Gastrocnemius medialis (tissue), 4 donors: Measurements from ENCODE around the gene C11orf86. TPM values are rescaled to one million over a fixed set of nuclear protein-coding genes. Genes with fewer than 3 reads are reported as not detected.
A peak's percentile ranks its signal among the peaks of the same experiment; 100 is the strongest.
"Not testable (repeated sequence)": the region's sequence is repeated elsewhere in the genome, so short reads cannot be mapped to it uniquely, and the experiment has no call there.

ENCODE experiments used
- ATAC-seq, 2 donors: fragments of 150-250 bp; one replicate each; pipeline ENCODE4 v1.9.1; 2016
- DNase-seq, 2 donors: peaks; one replicate each; pipeline ENCODE4 v3.0.0-alpha.2; 2019
- H3K27ac ChIP-seq, 4 donors: fragments of 200-600 bp; sonication (generic); 1 replicate in 1 of 4; 2 replicates in 3 of 4; pipeline ENCODE4 v1.5.1; 2016 to 2018; ENCODE audit warnings: mild to moderate bottlenecking in 2 of 4, moderate library complexity in 1 of 4
- H3K27me3 ChIP-seq, 3 donors: fragments of 200-600 bp; sonication (generic) in 2 of 3; 1 replicate in 1 of 3; 2 replicates in 2 of 3; pipeline versions ENCODE4 v1.5.1 to v1.6.0; 2016 to 2019; ENCODE audit warnings: mild to moderate bottlenecking in 1 of 3, moderate library complexity in 1 of 3
- H3K36me3 ChIP-seq, 2 donors: fragments of 200-600 bp; sonication (generic) in 1 of 2; one replicate each; pipeline ENCODE4 v1.5.1; 2017 to 2018
- H3K4me1 ChIP-seq, 2 donors: fragments of 200-600 bp; sonication (generic) in 1 of 2; one replicate each; pipeline ENCODE4 v1.5.1; 2016 to 2017; ENCODE audit warnings: mild to moderate bottlenecking in 2 of 2
- H3K4me3 ChIP-seq, 4 donors: fragments of 200-600 bp; sonication (generic) in 3 of 4; 1 replicate in 1 of 4; 2 replicates in 3 of 4; pipeline ENCODE4 v1.5.1; 2016 to 2019; ENCODE audit warnings: mild to moderate bottlenecking in 2 of 4
- H3K9me3 ChIP-seq, 3 donors: fragments of 200-600 bp; sonication (generic) in 2 of 3; 1 replicate in 1 of 3; 2 replicates in 2 of 3; pipeline ENCODE4 v1.5.1; 2016 to 2019
- CTCF ChIP-seq, 5 experiments: fragments of 450-650 bp in 3 of 5; fragments of 200-600 bp in 2 of 5; sonication (generic) in 2 of 5; IDR thresholded peaks in 4 of 5; conservative IDR thresholded peaks in 1 of 5; 1 replicate in 4 of 5; 2 replicates in 1 of 5; pipeline ENCODE4 v1.5.1; 2016 to 2019; ENCODE audit warnings: antibody characterized with exemption in 5 of 5, mild to moderate bottlenecking in 3 of 5, moderate library complexity in 3 of 5
- POLR2A ChIP-seq, 2 donors: fragments of 450-650 bp; IDR thresholded peaks; one replicate each; pipeline ENCODE4 v1.6.1; 2017; ENCODE audit warnings: antibody characterized with exemption in 2 of 2, mild to moderate bottlenecking in 2 of 2, moderate library complexity in 2 of 2
- in situ Hi-C, 4 donors: fragments of 200-750 bp; cut with MboI; loops; one replicate each; pipeline versions ENCODE4 v1.15.0 to v1.8.0; 2017; ENCODE audit warnings: low sequenced_read_pairs in 4 of 4
- intact Hi-C: fragments of 100-400 bp; cut with DNase I; formaldehyde crosslinking; loops from one replicate; pipeline ENCODE4 v1.15.1; 2023; ENCODE audit warnings: low total_unique reads
- total RNA-seq, 4 donors: library from RNA; depleted of rRNA; stranded (reverse); fragments of >200 nt; gene quantifications; one replicate each; pipeline versions ENCODE4 v1.1.0 to v1.2.3, GENCODE V29; 2016

Gene C11orf86
- total RNA-seq, 4 donors from 2014 or later, result not detected

- no peak for TF ChIP-seq POLR2A (IDR thresholded peaks at IDR 0.05)
- no peak for TF ChIP-seq CTCF (IDR thresholded peaks at IDR 0.05 in 4 of 5, conservative IDR thresholded peaks at IDR 0.05 in 1 of 5)
- intact Hi-C loops (no loop called here), in situ Hi-C loops (no loop called here)
These were observed 27.9 kb downstream of the C11orf86 start for GRCh38 chr11:67002921-67003411.

GRCh38 chr11:67005200-67005599 is 30.1 kb downstream of the C11orf86 start:
- H3K27me3 ChIP-seq, H3K36me3 ChIP-seq, DNase-seq, H3K9me3 ChIP-seq, H3K27ac ChIP-seq, intact Hi-C loops, H3K4me1 ChIP-seq, H3K4me3 ChIP-seq, in situ Hi-C loops, ATAC-seq: not testable (repeated sequence)

More at GRCh38 chr11:67002921-67003411, 27.9 kb downstream of the C11orf86 start:
- no peak for DNase-seq
- Histone ChIP-seq H3K9me3 (no peaks in the 10 kb centered on the region), H3K4me3 (no peak overlapping the region), H3K4me1 (no peaks in the 10 kb centered on the region), H3K36me3 (no peaks in the 10 kb centered on the region), H3K27ac (no peak overlapping the region), H3K27me3 (no peaks in the 10 kb centered on the region)
- no peak for ATAC-seq

- no peaks in the 10 kb centered on the region for H3K27me3 ChIP-seq
- H3K36me3 ChIP-seq, result no peaks in the 10 kb centered on the region
- ATAC-seq (peak; percentile 52 to 60), DNase-seq (peak; percentile 10 to 40)
- no peak overlapping the region for H3K4me3 ChIP-seq
- TF ChIP-seq CTCF (IDR thresholded peaks at IDR 0.05 in 4 of 5, conservative IDR thresholded peaks at IDR 0.05 in 1 of 5) (no peak), POLR2A (IDR thresholded peaks at IDR 0.05) (no peak)
- no peaks in the 10 kb centered on the region for H3K9me3 ChIP-seq
- in situ Hi-C loops, result no loop called here
- H3K4me1 ChIP-seq, result no peaks in the 10 kb centered on the region
- intact Hi-C loops, result no loop called here
- no peak overlapping the region for H3K27ac ChIP-seq
These were observed 31.2 kb downstream of the C11orf86 start for GRCh38 chr11:67006029-67006884.

GRCh38 chr11:67007126-67007525 is 32.0 kb downstream of the C11orf86 start:
- Histone ChIP-seq H3K36me3 (no peaks in the 10 kb centered on the region), H3K27ac (no peak overlapping the region), H3K9me3 (no peaks in the 10 kb centered on the region), H3K27me3 (no peaks in the 10 kb centered on the region), H3K4me1 (no peaks in the 10 kb centered on the region), H3K4me3 (no peak overlapping the region)
- in situ Hi-C loops (no loop called here), intact Hi-C loops (no loop called here)
- ATAC-seq (no peak), DNase-seq (no peak)
- TF ChIP-seq CTCF (IDR thresholded peaks at IDR 0.05 in 4 of 5, conservative IDR thresholded peaks at IDR 0.05 in 1 of 5), result no peak
- no peak for TF ChIP-seq POLR2A (IDR thresholded peaks at IDR 0.05)

- in situ Hi-C loops, result no loop called here
- Histone ChIP-seq H3K36me3 (no peaks in the 10 kb centered on the region), H3K4me1 (no peaks in the 10 kb centered on the region), H3K9me3 (no peaks in the 10 kb centered on the region), H3K4me3 (no peak overlapping the region), H3K27ac (no peak overlapping the region), H3K27me3 (no peaks in the 10 kb centered on the region)
- ATAC-seq, result no peak
- intact Hi-C loops, result no loop called here
- DNase-seq, result no peak
- no peak for TF ChIP-seq POLR2A (IDR thresholded peaks at IDR 0.05)
- TF ChIP-seq CTCF (IDR thresholded peaks at IDR 0.05 in 4 of 5, conservative IDR thresholded peaks at IDR 0.05 in 1 of 5), result no peak
These were observed 35.3 kb downstream of the C11orf86 start for GRCh38 chr11:67010296-67010905.
